ENCODE data around the gene PAX5. TPM values are rescaled to one million over a fixed set of nuclear protein-coding genes. Genes with fewer than 3 reads are reported as not detected.

The PAX5 gene
- total and polyA plus RNA-seq, 2 of the 13 experiments (the other 11 are each of a cell fraction or from before 2014, with no cell fraction given) = not detected

GRCh38 chr9:37079370-37080164 is 45.5 kb upstream of the PAX5 start (continued):
- TF ChIP-seq, protein P1, sequence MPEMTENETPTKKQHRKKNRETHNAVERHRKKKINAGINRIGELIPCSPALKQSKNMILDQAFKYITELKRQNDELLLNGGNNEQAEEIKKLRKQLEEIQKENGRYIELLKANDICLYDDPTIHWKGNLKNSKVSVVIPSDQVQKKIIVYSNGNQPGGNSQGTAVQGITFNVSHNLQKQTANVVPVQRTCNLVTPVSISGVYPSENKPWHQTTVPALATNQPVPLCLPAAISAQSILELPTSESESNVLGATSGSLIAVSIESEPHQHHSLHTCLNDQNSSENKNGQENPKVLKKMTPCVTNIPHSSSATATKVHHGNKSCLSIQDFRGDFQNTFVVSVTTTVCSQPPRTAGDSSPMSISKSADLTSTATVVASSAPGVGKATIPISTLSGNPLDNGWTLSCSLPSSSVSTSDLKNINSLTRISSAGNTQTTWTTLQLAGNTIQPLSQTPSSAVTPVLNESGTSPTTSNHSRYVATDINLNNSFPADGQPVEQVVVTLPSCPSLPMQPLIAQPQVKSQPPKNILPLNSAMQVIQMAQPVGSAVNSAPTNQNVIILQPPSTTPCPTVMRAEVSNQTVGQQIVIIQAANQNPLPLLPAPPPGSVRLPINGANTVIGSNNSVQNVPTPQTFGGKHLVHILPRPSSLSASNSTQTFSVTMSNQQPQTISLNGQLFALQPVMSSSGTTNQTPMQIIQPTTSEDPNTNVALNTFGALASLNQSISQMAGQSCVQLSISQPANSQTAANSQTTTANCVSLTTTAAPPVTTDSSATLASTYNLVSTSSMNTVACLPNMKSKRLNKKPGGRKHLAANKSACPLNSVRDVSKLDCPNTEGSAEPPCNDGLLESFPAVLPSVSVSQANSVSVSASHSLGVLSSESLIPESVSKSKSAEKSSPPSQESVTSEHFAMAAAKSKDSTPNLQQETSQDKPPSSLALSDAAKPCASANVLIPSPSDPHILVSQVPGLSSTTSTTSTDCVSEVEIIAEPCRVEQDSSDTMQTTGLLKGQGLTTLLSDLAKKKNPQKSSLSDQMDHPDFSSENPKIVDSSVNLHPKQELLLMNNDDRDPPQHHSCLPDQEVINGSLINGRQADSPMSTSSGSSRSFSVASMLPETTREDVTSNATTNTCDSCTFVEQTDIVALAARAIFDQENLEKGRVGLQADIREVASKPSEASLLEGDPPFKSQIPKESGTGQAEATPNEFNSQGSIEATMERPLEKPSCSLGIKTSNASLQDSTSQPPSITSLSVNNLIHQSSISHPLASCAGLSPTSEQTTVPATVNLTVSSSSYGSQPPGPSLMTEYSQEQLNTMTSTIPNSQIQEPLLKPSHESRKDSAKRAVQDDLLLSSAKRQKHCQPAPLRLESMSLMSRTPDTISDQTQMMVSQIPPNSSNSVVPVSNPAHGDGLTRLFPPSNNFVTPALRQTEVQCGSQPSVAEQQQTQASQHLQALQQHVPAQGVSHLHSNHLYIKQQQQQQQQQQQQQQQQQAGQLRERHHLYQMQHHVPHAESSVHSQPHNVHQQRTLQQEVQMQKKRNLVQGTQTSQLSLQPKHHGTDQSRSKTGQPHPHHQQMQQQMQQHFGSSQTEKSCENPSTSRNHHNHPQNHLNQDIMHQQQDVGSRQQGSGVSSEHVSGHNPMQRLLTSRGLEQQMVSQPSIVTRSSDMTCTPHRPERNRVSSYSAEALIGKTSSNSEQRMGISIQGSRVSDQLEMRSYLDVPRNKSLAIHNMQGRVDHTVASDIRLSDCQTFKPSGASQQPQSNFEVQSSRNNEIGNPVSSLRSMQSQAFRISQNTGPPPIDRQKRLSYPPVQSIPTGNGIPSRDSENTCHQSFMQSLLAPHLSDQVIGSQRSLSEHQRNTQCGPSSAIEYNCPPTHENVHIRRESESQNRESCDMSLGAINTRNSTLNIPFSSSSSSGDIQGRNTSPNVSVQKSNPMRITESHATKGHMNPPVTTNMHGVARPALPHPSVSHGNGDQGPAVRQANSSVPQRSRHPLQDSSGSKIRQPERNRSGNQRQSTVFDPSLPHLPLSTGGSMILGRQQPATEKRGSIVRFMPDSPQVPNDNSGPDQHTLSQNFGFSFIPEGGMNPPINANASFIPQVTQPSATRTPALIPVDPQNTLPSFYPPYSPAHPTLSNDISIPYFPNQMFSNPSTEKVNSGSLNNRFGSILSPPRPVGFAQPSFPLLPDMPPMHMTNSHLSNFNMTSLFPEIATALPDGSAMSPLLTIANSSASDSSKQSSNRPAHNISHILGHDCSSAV (CRISPR knock-in tag; IDR thresholded peaks at IDR 0.05; ENCODE audit: borderline replicate concordance) = peak; percentile 71; the same call in 1 of the 2 replicates
- TF ChIP-seq ZNF318 (CRISPR knock-in tag; IDR thresholded peaks at IDR 0.05) (peak; percentile 97), ZNF280B (CRISPR knock-in tag; IDR thresholded peaks at IDR 0.05; ENCODE audit: borderline replicate concordance) (peak; percentile 99), ZBTB39 (CRISPR knock-in tag; IDR thresholded peaks at IDR 0.05) (0 out of 2 replicates have a peak, but pooled peaks have one; percentile 51), ZNF720 (CRISPR knock-in tag; IDR thresholded peaks at IDR 0.05) (peak; percentile 82; the same call in 1 of the 2 replicates)
- TF ChIP-seq, protein P2, sequence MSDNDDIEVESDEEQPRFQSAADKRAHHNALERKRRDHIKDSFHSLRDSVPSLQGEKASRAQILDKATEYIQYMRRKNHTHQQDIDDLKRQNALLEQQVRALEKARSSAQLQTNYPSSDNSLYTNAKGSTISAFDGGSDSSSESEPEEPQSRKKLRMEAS (IDR thresholded peaks at IDR 0.05) = peak; percentile 100

Data from HepG2 (cell line).